ENCODE results near the gene CDKL5. TPM values are rescaled to one million over a fixed set of nuclear protein-coding genes. Genes with fewer than 3 reads are reported as not detected.

The CDKL5 gene
- total RNA-seq, 1 donor: 3.7 TPM

- no peak for TF ChIP-seq CTCF (IDR thresholded peaks at IDR 0.05; ENCODE audit: insufficient read depth, low read length)
- peak overlapping the region; percentile 54 for H3K4me3 ChIP-seq (ENCODE audit: low read depth, low read length)
- no peak for DNase-seq (ENCODE audit: low read depth)
These were observed 249.0 kb downstream of the CDKL5 start for GRCh38 chrX:18674417-18674787.

- DNase-seq (ENCODE audit: low read depth): peak; percentile 78
- TF ChIP-seq CTCF (IDR thresholded peaks at IDR 0.05; ENCODE audit: insufficient read depth, low read length): no peak
- peak overlapping the region; percentile 65 for H3K4me3 ChIP-seq (ENCODE audit: low read depth, low read length)
These were observed 249.7 kb downstream of the CDKL5 start for GRCh38 chrX:18674788-18675735.

- no peak for TF ChIP-seq CTCF (IDR thresholded peaks at IDR 0.05; ENCODE audit: insufficient read depth, low read length)
- no peak for DNase-seq (ENCODE audit: low read depth)
- no peak overlapping the region for H3K4me3 ChIP-seq (ENCODE audit: low read depth, low read length)
These were observed 250.6 kb downstream of the CDKL5 start for GRCh38 chrX:18676050-18676449.

DNA sequence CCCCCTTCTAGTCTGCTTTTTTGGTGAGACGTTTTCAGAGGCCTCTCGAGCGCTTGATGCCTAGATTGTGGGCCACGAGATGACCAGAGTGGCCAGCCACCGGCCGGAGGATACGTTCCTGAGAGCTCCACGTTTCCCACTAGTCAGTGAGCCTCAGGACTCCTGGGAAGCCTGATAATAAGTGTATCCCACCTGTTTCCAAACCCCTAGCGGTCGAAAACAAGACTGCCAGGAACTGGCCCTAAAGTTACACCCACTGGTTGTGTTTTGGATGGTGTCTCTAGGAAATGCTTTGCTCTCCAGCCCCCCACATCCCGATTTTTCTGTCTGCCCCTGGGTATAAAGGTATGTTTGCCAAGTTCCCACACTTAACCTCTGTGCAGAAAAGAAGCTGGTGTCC, 251.1 kb downstream of the CDKL5 start:
- DNase-seq (ENCODE audit: low read depth): no peak
- no peak overlapping the region for H3K4me3 ChIP-seq (ENCODE audit: low read depth, low read length)
- peak; percentile 38 for TF ChIP-seq CTCF (IDR thresholded peaks at IDR 0.05; ENCODE audit: insufficient read depth, low read length)

GRCh38 chrX:18677161-18677869, 251.9 kb downstream of the CDKL5 start:
- no peak for TF ChIP-seq CTCF (IDR thresholded peaks at IDR 0.05; ENCODE audit: insufficient read depth, low read length)
- no peak overlapping the region for H3K4me3 ChIP-seq (ENCODE audit: low read depth, low read length)
- DNase-seq (ENCODE audit: low read depth): no peak

DNA sequence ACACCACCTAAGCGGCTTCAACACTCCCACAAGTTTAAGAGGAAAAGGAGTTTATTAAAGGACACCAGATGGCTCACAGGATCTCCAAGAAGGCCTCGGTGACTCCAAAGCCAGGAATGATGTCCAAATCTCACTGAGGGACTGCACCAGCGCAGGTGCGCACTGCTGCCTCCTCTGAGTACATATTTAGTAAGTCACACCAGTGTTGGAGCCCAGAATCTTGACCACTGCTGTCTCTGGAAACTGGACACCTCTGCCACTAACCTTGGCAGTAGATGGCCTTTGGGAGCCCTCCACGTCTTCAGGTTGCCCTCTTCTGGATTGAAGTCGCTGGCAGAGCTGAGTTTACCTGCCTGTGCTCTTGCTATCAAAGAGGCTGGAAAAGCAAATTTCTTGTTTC, 256.6 kb downstream of the CDKL5 start:
- no peak for DNase-seq (ENCODE audit: low read depth)
- no peak overlapping the region for H3K4me3 ChIP-seq (ENCODE audit: low read depth, low read length)
- TF ChIP-seq CTCF (IDR thresholded peaks at IDR 0.05; ENCODE audit: insufficient read depth, low read length): no peak
